ENCODE results near the gene NUCB1. TPM values are rescaled to one million over a fixed set of nuclear protein-coding genes. Genes with fewer than 3 reads are reported as not detected.

Gene NUCB1
- total and polyA plus RNA-seq, 8 donors = 60.9 to 136 (median 96.3) TPM

GRCh38 chr19:48962029-48962848 is 62.1 kb downstream of the NUCB1 start:
- no peak for FAIRE-seq
- 63 to 68% methylated on average over 22 of the region's 22 CpGs for whole genome bisulfite sequencing, 2 donors
- peak overlapping the region in 2 of 4 donors; percentile 41 to 44 for H3K27ac ChIP-seq
- intact Hi-C loops (cut with DNase I) = loop anchor here in 2 of 3 donors (10.0 kb wide), 2 partner anchors 87 to 167 kb away; partner anchors contain the start of gene PPP1R15A (in 1 of the 2)
- DNase-seq = peak in 4 of 6 donors; percentile 31 to 80 (median 49)
- H3K4me3 ChIP-seq = no peak overlapping the region
- no peaks in the 10 kb centered on the region for H3K36me3 ChIP-seq
- no peaks in the 10 kb centered on the region for H3K9me3 ChIP-seq
- peak in 1 of 4 donors; percentile 26 for ATAC-seq
- no peak for TF ChIP-seq CTCF (IDR thresholded peaks at IDR 0.05)
- H3K27me3 ChIP-seq = no peaks in the 10 kb centered on the region
- peaks cover 14 to 17% (median 15%) of the 10 kb centered on the region in 3 donors for H3K4me1 ChIP-seq

- Histone ChIP-seq H3K4me1 (peaks cover 14 to 17% (median 15%) of the 10 kb centered on the region in 3 donors), H3K27ac (peak overlapping the region in 2 of 4 donors; percentile 41 to 44), H3K9me3 (no peaks in the 10 kb centered on the region), H3K4me3 (no peak overlapping the region), H3K36me3 (no peaks in the 10 kb centered on the region), H3K27me3 (no peaks in the 10 kb centered on the region)
- intact Hi-C loops (cut with DNase I) = loop anchor here in 2 of 3 donors (10.0 kb wide), 2 partner anchors 88 to 168 kb away; partner anchors contain the start of gene PPP1R15A (in 1 of the 2)
- FAIRE-seq = no peak
- no peak for ATAC-seq
- 60 to 64% methylated on average over 5 to 7 of the region's 7 CpGs for WGBS, 2 donors
- TF ChIP-seq CTCF (IDR thresholded peaks at IDR 0.05) = no peak
- peak in 1 of 6 donors; percentile 42 for DNase-seq
Measured at GRCh38 chr19:48962849-48963165, 62.7 kb downstream of the NUCB1 start.

- peak; percentile 8 to 39 (median 22) for ATAC-seq
- peak; percentile 63 to 88 (median 80) for DNase-seq
- FAIRE-seq = no peak
- no peaks in the 10 kb centered on the region for H3K36me3 ChIP-seq
- 13 to 19% methylated on average over 24 to 28 of the region's 28 CpGs for WGBS, 2 donors
- peaks cover 14 to 17% (median 15%) of the 10 kb centered on the region in 3 donors for H3K4me1 ChIP-seq
- peak overlapping the region in 2 of 4 donors; percentile 16 to 84 for H3K4me3 ChIP-seq
- peak overlapping the region; percentile 44 to 93 (median 88) for H3K27ac ChIP-seq
- intact Hi-C loops (cut with DNase I) = loop anchor here in 2 of 3 donors (10.0 kb wide), 2 partner anchors 89 to 169 kb away; partner anchors contain the start of gene PPP1R15A (in 1 of the 2)
- no peaks in the 10 kb centered on the region for H3K9me3 ChIP-seq
- H3K27me3 ChIP-seq = no peaks in the 10 kb centered on the region
- no peak for TF ChIP-seq CTCF (IDR thresholded peaks at IDR 0.05)
Measured at GRCh38 chr19:48963371-48964204, 63.5 kb downstream of the NUCB1 start.

- no peak for FAIRE-seq
- Histone ChIP-seq H3K4me3 (peak overlapping the region; percentile 42 to 84 (median 64)), H3K9me3 (no peaks in the 10 kb centered on the region), H3K36me3 (no peaks in the 10 kb centered on the region), H3K4me1 (peaks cover 14 to 17% (median 15%) of the 10 kb centered on the region in 3 donors), H3K27me3 (no peaks in the 10 kb centered on the region), H3K27ac (peak overlapping the region; percentile 44 to 93 (median 88))
- WGBS, 2 donors = 36 to 38% methylated on average over 19 of the region's 19 CpGs
- peak in 2 of 6 donors; percentile 26 to 58 for DNase-seq
- peak in 1 of 4 donors; percentile 4 for ATAC-seq
- intact Hi-C loops (cut with DNase I) = loop anchor here in 2 of 3 donors (5.0 to 10.0 kb wide), 3 partner anchors 90 to 170 kb away; partner anchors contain the start of gene PPP1R15A (in 1 of the 2)
- TF ChIP-seq CTCF (IDR thresholded peaks at IDR 0.05) = no peak
Measured at GRCh38 chr19:48964205-48965039, 64.3 kb downstream of the NUCB1 start.
